Measurements from ENCODE around the gene TRIP10.
"Not testable (repeated sequence)": the region's sequence is repeated elsewhere in the genome, so short reads cannot be mapped to it uniquely, and the experiment has no call there.

Gene TRIP10

DNA sequence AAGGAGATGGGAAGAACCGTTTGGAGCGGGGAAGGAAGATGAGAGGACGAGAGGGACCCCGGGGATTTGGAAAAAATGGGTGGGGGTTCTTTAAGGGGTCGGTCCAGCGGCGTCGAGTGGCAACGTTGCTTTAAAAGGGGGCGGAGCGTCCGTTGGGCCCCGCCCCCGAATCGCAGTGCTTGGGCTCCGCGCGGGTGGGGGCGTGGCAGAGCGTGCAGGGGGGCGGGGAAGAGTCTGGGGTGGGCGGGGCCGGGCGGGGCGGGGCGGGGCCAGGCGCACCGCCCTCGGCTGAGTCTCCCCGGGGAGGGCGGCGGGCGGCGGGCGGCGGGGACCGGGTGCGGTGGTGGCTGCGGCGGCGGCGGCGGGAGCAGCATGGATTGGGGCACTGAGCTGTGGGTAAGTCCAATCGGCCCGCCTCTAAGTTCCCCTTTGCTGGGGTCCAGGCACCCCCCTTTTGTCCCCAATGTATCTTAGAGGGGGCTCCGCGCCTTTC lies at the start of gene TRIP10:
Gene TRIP10 (plus strand): TSS at position 291 of the 493 bp plus-strand sequence. CDS start 82 bp downstream, at position 373.
- DNase-seq: peak; percentile 75

- DNase-seq: no peak
These were observed 49.2 kb upstream of the TRIP10 start for GRCh38 chr19:6690160-6690885.

- DNase-seq: no peak
These were observed 48.1 kb upstream of the TRIP10 start for GRCh38 chr19:6691342-6691741.

- no peak for DNase-seq
These were observed 47.5 kb upstream of the TRIP10 start for GRCh38 chr19:6692027-6692426.

DNA sequence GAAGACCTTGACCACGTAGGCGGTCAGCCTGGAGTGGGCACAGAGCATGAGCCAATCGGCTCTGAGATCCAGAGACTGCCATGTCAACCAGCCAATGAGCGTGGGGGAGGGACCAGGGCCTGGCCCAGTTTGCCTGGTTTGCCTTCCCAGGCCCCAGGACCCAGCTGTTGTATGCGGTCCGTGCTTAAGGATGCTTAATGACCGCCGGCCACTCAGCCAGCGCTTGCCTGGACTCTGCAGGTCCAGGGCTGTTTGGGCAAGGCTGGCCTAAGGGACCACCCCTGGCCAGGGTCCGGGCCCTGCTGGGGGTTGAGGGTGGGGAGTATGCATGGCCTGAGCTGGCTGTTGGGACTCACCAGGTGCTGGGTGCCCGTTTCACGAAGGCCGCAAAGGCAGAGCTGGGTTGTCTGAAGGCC lies 46.4 kb upstream of the TRIP10 start:
- no peak for DNase-seq

GRCh38 chr19:6693681-6694080 lies 45.8 kb upstream of the TRIP10 start:
- no peak for DNase-seq

DNA sequence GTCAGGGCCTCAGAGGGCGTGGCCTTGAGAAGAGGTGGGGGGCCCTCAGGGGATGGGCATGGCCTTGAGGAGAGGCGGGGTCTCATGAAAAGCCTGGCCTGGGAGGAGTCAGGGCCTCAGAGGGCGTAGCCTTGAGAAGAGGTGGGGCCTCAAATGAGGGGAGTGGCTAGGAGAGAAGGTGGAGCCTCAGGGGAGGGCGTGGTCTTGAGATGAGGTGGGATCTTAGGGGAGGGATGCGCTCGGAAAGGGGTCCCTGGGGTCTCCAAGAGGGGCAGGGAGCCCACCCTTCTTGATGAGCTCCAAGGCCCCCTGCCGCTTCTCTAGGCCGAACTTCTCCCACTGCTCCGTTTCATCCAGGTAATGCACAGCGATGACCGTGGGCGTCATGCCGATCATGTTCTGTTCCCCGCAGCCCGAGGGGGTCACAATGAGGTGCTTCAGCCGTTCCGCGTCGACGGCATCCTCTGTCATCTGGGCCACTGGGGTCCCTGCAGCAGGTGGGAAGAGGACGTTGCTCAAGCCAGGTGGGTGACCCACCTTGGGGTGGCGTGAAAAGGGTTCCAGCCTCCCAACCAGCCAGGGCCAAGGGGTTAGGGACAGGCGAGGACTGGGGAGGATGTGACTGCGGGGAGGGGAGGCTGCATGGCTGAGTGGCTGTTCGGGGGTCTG lies 45.2 kb upstream of the TRIP10 start:
- no peak for DNase-seq

DNA sequence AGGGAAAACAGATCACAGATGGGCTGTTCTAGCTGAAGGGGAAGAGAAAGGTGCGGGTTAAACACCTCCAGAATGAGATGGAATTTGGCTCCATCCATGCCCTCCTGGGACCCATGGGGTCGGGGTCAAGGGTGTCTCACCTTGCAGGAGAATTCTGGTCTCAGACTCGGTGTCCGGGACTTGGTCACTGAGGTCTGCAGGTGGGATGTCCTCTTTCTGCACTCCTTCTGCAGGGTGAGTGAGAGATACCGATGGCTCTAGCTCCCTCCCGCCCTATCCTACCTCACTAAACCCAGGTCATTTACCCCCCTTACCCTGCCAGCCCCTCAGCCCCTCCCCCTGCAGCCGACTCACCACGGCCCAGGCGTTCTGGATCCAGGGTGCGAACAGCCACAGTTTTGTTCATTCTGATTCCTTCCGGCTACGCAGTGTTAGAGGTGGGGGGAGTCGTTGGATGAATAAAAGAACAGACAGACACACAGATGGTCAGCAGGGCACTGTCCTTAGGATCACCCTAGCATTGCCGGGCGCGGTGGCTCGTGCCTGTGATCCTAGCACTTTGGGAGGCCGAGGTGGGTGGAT lies 43.1 kb upstream of the TRIP10 start:
- DNase-seq: no peak

DNA sequence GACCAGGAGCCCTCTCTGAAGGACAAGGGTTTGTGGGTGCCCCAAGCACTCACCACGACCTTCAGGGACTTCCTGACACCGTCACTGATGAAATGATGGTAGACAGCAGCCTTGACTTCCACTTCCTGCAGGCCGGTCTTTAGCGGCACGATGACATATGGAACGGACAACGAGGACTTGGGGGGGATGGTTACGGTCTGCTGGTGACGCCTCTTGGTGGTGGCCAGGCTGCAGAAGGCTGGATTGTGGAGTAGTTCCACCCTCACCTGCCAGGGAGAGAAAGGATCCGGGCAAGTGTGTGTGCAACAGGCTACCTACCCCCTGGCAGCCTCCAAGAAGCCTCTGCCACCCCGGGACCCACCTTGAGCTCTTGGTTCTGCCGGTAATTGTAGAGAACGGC lies 42.2 kb upstream of the TRIP10 start:
- DNase-seq: no peak

DNA sequence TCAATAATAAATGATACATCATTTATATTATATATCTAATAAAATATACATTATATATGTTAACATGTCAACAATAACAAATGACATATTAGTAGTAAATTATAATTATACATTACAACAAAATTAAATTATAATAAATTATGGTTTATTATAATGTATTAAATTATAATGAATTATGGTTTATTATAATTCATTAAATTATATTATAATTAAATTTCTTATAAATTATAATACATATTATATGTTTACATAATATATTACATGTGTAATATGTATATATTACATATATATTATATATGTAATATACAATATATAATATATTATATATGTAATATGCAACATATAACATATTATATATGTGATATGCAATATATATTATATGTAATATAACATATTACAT lies 39.5 kb upstream of the TRIP10 start:
- DNase-seq: no peak

DNA sequence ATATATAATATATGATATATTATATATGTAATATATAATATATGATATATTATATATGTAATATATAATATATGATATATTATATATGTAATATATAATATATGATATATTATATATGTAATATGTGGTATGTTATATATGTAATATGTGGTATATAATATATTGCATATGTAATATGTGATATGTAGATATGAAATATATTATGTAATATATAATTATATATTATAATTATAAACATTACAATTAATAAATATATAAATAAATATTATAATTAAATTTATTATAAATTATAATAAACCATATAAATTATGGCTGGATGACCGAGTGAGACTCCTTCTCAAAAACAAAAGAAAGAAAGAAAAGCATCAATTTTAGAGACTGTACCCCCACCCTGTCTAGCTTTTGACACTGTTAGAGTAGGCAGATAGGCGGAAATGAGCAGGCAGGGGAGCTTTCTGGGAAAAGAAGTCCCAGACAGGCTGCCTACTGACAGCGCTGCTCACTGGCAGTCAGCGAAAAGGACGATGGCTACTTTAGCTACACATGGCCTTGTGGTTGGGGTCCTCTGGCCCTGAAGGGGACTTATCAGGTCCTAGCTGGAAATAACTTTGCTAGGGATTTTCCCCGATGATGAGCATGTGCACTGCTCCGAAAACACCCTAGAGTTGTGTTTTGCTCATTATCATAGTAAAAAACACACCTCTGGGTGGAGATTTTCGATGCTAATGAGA lies 38.7 kb upstream of the TRIP10 start:
- DNase-seq: no peak

GRCh38 chr19:6705931-6706632 lies 33.4 kb upstream of the TRIP10 start:
- no peak for DNase-seq

DNA sequence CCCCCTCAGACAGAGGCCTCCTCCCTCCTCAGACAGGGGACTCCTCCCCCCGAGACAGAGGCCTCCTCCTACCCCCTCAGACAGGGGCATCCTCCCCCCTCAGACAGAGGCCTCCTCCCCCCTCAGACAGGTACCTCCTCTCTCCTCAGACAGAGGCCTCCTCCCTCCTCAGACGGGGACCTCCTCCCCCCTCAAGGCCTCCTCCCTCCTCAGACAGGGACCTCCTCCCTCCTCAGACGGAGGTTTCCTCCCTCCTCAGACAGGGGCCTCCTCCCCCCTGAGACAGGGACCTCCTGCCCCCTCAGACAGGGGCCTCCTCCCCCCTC lies 32.9 kb upstream of the TRIP10 start:
- no peak for DNase-seq

- no peak for DNase-seq
These were observed 32.3 kb upstream of the TRIP10 start for GRCh38 chr19:6707011-6707657.

GRCh38 chr19:6707658-6708018 lies 31.8 kb upstream of the TRIP10 start:
- DNase-seq: no peak

- no peak for DNase-seq
These were observed 31.1 kb upstream of the TRIP10 start for GRCh38 chr19:6708346-6708745.

DNA sequence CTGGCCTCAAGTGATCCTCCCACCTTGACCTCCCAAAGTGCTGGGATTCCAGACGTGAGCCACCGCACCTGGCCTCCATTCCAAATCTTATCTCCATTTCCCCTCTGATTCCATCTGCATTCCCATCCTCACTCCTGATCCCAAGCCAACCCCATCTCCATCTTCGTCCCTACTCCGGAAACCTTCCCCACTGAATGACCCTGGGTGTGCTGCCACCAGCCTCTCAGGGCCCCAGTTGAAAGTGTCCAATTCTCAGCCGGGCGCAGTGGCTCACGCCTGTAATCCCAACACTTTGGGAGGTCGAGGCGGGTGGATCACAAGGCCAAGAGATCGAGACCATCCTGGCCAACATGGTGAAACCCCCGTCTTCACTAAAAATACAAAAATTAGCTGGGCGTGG lies 30.6 kb upstream of the TRIP10 start:
- not testable (repeated sequence) for DNase-seq

DNA sequence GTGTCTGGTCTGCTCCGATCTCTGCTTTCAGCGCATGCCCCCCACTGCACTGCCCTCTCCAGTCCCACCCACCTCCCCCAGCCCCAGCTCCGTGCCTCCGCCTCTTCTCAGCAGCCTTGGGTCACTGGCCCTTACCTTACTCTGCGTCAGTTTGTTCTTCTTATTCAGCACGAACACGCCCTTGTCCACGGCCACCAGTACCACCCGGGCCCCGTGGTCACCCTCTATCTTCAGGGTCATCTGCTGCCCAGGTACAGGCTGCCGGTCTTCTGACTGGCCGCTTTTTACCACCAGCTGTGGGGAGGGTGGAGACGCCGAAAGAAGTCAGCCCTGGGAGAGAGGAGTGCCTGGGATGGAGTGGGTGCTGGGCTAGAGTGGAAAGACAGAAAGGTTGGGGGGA lies 29.9 kb upstream of the TRIP10 start:
- no peak for DNase-seq

DNA sequence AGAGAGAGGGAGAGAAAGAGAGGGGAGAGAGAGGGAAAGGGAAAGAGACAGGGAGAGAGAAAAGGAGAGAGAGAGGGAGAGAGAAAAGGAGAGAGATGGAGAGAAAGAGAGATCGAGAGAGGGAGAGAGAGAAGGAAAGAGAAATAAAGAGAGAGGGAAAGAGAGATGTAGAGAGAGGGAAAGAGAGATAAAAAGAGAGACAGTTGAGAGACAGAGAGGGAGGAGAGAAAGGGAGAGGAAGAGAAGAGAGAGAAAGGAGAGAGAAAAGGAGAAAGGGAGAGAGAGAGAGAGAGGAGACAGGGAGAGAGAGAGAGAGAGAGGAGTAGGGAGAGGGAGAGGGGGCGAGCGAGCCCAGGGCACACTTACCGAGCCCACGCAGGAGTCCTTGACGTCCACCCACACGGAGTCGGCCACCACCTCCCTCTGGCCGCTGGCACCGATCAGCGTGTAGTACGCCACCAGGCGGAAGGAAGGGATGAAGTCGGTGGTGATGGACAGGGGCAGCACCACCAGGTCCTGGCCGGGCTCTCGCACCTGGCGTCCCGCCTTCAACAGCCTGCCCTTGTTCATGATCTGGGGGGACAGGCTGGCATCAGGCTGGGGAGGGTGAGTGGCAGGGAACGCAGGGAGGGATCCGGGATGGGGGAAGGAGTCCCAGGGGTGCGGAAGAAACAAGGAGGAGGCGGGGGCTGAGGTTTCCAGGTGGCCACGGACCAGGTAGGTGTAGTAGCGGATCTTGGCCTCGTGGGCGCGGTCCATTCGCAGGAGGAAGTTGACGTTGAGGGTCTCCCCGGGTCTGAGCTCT lies 29.0 kb upstream of the TRIP10 start:
- DNase-seq: no peak

GRCh38 chr19:6711078-6711361 lies 28.5 kb upstream of the TRIP10 start:
- no peak for DNase-seq

DNA sequence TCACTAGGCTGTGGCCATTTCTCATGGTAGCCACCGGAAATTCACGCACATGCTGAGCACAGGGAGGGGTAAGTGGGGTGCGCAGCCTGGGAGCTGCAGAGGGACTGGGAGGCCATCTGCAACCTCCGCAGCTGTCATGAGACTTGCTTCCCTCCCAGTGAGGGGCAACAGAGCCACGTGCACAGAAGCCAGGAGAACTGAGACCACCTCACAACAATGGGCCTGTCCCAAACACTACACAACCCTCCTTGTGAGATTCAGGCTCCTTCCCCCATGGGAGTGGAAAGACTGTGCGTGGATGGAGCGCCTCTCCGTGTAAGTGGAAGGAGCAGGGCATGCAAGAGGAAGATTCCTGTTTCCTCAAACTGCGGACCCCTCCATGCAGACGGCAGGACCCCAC lies 27.9 kb upstream of the TRIP10 start:
- DNase-seq: no peak

DNA sequence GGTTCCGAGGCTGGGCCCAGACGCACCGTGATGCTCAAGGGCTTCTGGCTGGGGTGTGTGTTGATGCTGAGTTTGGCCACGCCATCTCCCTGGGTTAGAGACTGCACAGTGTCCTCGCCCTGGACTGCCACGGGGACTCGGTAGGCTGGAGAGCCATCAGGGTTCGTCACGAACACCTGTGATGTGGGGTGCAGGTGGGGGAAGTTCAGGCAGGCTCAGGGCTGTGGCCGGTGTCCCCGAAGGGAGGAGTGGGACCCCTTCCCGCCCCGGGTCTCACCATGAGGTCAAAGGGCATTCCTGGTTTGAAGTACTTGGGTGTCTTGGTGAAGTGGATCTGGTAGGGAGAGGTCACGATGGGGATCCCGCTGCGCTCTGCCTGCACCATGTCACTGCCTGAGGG lies 27.2 kb upstream of the TRIP10 start:
- DNase-seq: no peak

All from NK-92 treated with Interleukin-12 subunit alpha and Interleukin-12 subunit beta, amount 100 ng/mL, for 24 hours (cell line).